GM19455 (cell line): ENCODE measurements around the gene C2CD4D.

Experiments
- ATAC-seq: cut with Tn5 transposase; IDR thresholded peaks from one replicate; pipeline ENCODE4 v1.9.1; 2021; ENCODE audit not compliant: unreplicated experiment

The C2CD4D gene

DNA sequence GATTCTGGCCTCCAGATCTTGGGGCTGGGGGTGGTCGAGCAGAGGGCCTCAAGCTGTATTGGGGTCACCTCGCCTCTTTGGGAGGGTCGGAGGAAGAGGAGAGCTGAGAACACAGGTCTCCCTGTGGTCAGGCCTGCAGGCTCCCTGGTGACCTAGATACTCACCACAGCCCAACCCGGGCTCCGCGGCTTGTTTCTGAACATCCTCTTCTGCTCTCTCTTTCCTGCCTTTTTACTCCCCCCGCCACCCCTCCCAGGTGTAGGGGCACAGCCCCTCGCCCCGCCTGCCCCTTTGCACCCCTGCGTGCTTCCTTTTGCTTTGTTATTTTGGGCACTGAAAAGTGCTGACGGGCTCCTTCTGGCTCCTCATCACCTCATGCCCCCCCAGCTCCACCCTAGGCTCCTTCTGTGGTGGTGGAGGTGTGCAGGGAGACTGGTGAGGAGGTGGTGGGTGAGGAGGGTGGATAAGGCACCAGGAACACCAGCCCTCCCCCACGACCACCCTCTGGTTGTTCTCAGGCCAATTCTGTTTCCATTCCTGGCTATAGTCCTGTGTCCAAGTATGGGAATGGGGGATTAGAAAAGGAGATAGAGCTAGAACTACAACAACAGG is 23.8 kb downstream of the C2CD4D start:
- ATAC-seq, result no peak

DNA sequence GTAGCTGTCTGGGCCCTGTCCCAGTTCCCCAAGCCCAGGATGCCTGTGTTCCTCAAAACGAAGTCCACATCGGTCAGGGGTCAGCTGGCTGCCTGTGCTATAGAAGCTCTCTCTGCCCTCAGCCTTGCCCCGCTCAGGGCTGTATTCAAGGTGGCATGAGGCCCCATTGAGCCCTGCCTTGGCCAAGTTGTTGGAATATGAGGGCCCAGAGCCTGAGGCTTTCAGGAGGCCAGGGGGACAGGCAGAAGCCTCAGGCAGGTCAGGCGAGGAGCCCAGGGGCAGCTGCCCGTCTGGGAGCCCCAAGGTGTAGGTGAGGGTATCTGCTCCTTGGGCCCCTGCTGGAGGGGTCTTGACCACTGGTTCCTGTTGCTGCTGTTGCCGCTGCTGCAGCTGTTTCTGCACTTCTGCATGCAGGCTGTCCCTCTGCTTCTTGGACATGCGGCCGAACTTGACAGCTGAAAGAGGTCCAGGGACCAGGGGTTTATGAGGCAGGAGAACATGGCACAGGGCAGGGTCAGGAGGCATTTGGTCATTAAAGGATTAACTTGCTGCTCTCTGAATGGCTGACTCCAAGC is 24.6 kb downstream of the C2CD4D start:
- ATAC-seq, result no peak

DNA sequence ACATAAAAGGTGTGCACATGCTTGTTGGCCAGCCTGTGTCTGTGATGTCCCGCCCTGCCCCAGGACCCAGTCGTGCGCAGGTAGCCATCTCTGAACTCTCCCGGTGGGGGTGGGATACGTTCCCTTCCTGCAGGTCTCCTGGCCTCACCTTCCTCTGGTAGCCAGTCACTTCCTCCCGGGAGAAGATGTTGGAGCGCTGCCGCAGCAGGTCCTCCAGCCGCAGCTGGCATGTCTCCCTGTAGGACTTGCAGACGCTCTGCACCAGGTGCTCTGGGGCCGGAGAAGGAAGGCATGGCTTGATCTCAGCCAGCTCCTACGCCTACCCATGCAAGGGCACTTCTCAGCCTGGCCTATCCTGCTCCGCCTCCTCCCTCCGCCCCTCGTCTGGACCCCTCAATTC is 25.2 kb downstream of the C2CD4D start:
- ATAC-seq, result no peak

DNA sequence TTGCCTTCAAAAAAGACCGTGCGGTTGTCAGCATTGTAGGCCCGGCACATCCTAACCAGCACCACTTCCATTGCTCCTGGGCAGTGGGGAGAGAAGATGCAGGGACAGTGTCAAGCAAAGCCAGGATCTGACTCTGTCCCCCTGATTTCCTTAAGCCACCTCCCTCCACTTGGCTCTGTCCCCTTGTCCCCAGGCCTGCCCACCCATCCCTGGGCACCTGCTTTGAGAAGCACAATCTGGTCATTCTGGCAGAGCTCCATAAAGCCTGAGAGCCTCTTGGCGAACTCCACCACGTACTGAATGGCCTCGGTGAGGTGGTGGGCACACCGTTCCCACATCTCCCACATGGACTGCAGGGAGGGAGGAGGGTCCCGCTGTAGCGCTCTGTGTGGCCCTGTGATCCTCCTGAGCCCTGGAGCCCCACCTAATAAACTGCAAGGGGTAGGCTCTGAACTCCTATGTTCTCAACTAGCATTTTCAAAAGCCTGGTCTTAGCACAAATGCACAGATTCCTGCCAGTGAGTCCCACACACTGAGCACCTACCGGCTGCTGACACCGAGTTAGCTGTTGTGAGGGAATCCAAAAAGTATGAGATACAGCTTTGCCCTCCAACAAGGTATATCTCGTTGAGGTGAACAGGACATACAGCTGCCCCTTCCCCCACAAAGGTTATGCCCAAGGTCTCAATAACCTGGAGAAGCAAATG is 26.2 kb downstream of the C2CD4D start:
- no peak for ATAC-seq

DNA sequence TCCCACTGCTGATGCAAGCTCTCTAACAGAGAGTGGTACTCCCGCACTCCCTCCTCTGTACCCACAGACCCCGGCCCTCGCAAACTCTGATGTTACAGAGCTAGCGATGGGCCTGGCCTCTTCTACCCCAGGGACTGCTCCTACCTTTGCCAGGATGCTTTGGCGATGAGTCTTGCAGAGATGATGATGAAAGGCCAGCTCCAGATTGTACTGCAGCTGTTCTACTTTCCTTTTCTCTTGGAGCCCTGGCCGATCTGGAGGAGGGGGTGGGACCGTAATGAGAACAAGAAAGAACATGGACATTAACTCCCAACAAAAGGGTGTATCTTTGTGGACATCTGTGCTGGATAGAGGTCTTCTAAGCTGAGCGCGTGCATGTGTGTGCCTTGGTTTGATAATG is 28.4 kb downstream of the C2CD4D start:
- ATAC-seq, result no peak

- ATAC-seq, result no peak
Measured at GRCh38 chr1:151809985-151810556, 29.5 kb downstream of the C2CD4D start.

- ATAC-seq, result no peak
Measured at GRCh38 chr1:151809290-151809984, 30.2 kb downstream of the C2CD4D start.

DNA sequence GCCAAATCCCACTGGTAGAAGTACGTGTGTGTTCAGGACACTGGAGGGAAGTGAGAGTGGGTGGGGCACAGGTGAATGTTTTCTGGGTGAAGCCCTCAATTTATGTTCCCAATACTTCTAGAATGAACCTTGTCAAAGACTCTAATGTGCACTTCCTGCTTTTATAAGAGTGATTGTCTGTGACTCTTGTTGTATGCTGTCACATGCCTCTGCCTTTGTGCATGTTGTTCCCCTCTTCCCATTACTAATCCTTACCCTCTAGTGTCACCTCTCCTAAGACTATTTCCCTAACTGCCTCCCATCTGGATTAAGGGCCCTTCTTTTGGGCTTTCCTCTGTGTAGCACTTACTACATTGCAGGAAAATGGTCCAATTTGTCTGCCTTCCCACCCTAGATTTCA is 31.9 kb downstream of the C2CD4D start:
- no peak for ATAC-seq

DNA sequence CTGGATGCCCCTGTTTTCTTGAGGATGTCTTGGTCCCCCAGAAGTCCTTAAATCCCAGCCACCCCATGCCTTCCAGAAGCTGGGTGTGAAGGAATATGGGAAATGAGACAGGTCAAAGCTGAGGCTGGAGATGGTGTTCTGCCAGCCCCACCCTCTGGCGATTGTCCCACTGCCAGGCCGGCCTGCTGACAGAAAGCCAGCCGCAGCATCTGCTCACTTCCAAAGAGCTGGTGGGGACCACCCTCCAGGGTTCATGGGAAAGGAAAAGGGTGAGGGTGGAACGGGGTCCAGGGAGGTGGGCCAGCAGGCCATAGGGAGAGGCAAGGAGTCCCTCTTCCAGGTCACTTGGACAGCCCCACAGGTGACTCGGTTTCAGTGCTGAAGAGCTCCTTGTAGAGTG is 32.5 kb downstream of the C2CD4D start:
- no peak for ATAC-seq

- no peak for ATAC-seq
Measured at GRCh38 chr1:151806170-151806569, 33.5 kb downstream of the C2CD4D start.

DNA sequence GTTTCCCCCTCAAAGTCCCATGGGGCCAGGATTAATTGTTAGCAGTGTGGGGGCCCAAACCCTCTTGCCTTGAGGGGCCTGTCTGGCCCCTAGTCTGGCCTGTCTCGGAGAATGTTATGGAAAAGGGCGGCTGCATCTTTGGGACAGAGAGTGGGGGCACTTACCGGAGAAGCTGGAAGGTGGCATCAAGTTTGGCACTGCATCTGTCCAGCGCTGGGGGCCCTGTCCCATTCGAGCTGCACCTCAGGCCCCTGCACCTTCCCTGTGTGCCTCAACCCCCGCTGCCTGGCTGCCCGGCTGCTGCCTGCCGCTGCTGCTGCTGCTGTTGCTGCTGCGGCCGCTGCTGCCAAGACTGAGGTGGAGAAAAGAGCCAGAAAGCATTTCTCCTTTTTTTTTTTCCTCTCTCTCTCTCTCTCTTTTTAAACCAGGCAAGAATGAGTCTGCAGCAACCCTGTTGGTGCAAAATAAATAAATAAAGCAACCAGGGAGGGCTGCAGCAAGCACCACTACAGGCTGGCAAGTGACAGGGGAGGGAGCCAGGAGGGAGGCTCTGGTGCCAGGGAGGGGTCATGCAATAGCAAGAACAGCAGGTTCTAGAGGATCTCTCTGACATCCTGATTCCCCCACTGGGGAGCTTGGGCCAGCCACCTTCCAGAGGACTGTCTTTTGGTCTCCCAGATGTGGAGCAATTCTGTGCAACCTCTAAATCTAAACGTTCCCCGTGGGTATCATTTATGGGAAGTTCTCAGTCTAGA is 34.4 kb downstream of the C2CD4D start, which contains the start of gene LINGO4:
Gene LINGO4 (minus strand): TSS at position 354 of the 755 bp plus-strand sequence. CDS start 2,715 bp downstream, outside the sequence.
- ATAC-seq, result no peak

- ATAC-seq, result no peak
Measured at GRCh38 chr1:151803915-151804314, 35.7 kb downstream of the C2CD4D start.

DNA sequence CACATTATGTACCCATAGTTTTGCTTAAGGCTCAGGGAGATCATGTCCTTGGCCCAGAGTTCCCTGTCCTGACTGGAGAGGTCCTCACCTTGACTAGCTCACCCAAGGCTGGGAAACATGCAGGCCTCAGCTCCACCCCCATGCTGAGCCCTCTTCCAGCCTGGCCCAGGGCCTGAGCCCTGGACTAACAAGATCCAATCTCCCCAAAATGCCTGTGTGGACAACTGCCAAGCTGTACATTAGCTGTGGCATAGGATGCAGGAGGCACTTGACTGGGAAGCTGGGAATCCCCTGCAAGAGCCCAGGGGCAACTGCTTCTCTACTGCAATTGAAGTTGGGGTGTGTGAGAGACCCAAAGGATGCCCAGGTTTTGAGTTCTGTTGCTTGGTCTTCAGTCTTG is 36.5 kb downstream of the C2CD4D start:
- no peak for ATAC-seq

- no peak for ATAC-seq
Measured at GRCh38 chr1:151802372-151802771, 37.2 kb downstream of the C2CD4D start.

DNA sequence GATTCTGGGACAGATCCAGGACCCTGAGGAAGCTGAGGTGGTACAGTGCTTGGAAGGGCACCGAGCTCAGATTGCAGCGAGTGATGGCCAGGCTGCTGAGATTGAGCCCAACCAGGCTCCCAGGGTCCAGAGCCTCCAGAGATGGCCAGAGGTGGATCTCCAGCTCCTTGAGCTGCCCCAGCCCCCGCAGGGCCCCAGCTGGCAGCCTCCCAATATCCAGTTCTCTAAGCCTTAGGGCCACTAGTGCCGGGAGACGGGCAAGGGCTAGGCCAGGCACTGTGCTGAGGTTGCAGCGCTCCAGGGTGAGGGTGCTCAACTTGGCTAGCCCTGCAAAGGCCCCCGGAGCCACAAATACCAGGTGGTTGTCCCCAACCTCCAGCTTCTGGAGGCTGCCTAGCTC is 37.8 kb downstream of the C2CD4D start:
- no peak for ATAC-seq

DNA sequence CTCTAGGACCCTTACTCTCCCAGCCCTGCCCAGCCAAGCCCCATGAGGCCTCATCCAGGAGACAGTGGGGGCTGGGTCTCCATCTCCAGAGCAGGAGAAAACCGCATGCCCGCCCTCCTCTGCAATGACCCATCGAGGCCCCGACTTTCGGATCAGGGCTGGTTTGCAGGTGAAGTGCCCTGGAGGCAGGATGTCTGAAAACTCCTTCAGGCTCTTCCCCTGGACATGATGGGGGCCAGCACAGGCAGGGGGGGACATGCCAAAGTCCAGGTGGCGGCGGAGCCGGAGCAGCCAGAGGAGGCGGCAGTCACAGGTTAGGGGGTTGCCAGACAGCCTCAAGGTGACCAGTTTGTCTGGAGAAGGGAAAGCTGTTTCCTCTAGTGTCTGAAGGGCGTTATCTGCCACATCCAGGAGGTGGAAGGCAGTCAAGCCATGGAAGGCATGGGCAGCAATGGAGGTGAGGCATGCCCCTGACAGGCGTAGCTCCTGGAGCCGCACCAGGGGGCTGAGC is 38.3 kb downstream of the C2CD4D start:
- no peak for ATAC-seq

DNA sequence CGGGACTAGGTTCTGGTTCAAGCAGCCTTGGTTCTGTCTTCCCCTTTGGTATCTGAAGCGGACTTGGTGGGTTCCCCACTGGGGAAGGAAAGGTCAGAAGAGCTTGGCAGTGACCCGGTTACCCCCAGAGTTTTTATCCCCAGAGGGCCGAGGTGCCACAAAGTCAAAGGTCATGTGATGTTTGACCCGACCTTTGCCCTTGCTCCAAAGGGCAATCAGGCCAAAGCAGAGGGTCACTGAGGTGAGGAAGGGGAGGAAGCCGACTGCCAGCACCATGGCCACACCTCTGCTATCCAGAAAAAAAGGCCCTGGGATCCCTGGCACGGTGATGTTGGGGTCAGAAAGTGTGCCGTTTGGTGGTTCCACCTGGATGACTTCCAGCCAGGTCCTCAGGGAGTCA is 38.8 kb downstream of the C2CD4D start:
- ATAC-seq, result no peak

GRCh38 chr1:151799179-151800022 is 40.2 kb downstream of the C2CD4D start:
- ATAC-seq, result no peak

DNA sequence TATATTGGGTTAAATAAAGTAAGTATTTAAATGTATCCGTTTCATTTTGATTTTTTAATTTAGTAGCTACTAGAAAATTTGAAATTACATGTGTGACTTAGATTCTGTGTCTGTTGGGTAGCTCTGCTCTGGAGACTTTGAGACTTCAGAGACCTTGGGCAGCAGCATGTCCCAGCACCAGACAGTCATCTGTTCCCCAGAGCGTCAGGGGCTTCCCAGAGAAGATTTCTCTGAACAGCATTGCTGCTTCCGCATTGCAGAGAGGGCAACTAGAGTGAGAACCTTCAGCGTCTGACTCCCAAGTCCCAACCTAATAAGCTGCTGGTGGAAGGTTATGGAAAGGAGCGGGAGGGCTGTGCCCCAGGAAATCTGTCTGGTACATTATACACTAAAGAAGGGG is 41.0 kb downstream of the C2CD4D start:
- no peak for ATAC-seq
